GM08714 (cell line): ENCODE results near the gene TNN.
"Not testable (repeated sequence)": the region's sequence is repeated elsewhere in the genome, so short reads cannot be mapped to it uniquely, and the experiment has no call there.

Experiments used
- H3K4me3 ChIP-seq: fragments of 200-500 bp; sonication (Bioruptor generic); 2 replicates; pipeline ENCODE4 v1.5.1; 2014; ENCODE audit warnings: mild to moderate bottlenecking, low read length, inconsistent platforms
- ZNF274 ChIP-seq: IDR thresholded peaks from 2 replicates; pipeline ENCODE4 v1.6.1; 2012; ENCODE audit warnings: mild to moderate bottlenecking, low read depth, low read length

TNN gene

DNA sequence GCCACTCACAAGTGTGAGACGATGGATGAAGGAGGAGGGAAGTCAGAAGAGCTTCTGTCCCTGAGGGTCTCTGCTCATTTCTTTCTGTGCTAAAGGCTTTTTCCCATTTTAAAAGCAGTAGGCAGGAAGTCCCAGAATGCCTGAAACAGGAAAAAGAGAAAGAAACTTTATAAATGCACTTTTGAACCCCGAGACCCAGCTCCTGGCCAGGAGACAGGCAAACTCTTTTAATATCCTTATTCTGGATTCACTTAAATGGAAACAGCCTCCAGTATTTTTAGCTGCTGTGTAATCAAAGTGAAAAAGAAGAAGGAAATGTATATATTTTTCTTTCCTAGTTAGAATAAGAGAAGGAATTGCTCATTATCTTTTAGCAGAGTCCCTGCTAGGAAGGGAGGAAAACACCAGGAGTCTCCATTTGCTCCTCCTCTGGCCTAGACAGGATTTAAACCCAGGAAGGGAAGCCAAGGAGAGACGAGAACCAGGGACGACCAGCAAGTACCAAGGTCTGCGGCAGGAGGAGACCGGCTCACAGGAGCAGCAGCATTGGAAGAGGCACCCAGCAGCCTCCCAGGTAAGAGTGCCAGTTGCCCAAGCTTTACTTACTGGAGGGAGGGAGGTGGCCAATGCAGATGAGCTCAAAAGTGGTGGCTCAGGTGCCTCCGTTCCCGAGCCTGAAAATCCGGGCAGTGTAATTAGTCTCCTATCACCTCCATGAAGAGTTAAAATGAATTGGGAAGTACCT lies at the start of gene TNN:
Gene TNN, plus strand, starts transcription at position 472 of the 745 bp plus-strand sequence. CDS start 9,586 bp downstream, outside the sequence.
- no peak for TF ChIP-seq ZNF274
- no peak within 1 kb of the TSS for H3K4me3 ChIP-seq

DNA sequence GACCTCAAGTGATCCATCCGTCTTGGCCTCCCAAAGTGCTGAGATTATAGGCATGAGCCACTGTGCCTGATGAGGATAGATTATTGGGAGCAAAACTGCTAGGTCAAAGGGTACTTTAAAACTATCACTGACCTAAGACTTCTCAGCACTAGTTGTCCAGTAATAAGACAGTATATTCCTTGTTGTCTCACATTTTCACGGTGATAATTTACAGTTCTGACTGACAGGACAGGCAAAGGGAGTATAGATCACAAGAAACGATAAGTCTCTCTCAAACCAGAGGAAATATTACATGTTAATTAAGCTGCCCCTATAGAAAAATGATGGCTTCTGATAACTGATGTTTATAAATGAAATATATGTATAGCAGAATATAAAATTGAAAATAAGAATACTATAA lies 48.1 kb upstream of the TNN start:
- TF ChIP-seq ZNF274 = no peak
- no peak overlapping the region for H3K4me3 ChIP-seq

DNA sequence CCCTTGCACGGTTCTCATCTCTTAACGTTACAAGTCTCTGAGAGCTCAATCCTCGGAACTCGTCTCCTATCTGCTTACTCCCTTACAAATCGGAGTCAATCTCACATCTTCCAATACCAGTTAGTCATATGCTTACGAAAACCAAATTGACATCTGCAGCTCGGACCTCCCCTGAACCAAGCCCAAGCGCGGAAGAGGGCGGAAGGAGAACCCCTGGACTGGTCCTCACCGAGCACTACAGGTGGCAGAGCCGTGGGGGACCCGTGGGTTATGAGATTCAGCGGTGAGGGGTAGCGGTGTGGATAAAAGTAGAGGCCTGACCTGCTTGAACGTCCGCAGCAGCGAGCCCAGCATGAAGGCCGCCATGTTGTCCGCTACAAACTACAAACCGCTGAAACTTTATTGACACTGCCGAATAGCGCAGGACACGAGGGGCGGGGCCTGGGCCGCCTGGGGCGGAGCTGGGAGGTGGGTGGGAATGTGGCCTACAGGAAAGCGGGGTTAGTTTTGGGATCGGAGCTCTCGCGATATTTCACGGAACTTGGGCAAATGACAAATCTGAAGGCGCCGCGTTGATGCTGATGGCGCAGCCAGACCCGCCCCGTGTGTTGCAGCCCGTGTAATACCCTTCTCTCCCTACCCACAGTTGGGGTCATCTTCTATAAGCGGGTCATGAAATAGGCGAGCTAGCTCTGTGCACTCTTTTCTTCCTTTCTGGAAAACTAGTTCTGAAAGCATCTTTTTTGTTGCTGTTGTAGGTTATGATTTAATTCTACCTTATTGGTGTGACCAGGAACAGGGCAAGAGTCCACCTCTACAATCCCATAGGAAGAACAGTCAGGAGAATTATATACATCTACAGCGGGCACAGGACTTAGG lies 44.4 kb upstream of the TNN start, which contains the start of gene MRPS14:
Gene MRPS14, minus strand, starts transcription at position 383 of the 879 bp plus-strand sequence. Its CDS starts 17 bp downstream, at position 366.
- TF ChIP-seq ZNF274 = no peak
- peak within 1 kb of the TSS; percentile 80 for H3K4me3 ChIP-seq

DNA sequence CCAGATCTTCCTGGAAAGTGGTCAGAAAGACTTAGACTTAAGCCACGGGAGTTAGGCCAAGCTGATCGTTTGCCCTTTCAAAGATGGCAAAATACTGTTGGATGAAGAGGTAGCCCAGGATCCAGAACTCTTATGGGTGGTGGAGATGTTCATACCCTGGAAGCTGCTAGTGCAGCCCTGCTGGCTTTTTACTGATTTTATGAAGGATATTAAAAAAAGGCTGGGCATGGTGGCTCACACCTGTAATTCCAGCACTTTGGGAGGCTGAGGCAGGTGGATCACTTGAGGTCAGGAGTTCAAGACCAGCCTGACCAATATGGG lies 43.8 kb upstream of the TNN start:
- peak overlapping the region; percentile 80 for H3K4me3 ChIP-seq

- no peak for TF ChIP-seq ZNF274
- H3K4me3 ChIP-seq = no peak overlapping the region
Measured at GRCh38 chr1:175024773-175025172, 42.9 kb upstream of the TNN start.

- no peak for TF ChIP-seq ZNF274
Measured at GRCh38 chr1:175033953-175034352, 33.7 kb upstream of the TNN start.

DNA sequence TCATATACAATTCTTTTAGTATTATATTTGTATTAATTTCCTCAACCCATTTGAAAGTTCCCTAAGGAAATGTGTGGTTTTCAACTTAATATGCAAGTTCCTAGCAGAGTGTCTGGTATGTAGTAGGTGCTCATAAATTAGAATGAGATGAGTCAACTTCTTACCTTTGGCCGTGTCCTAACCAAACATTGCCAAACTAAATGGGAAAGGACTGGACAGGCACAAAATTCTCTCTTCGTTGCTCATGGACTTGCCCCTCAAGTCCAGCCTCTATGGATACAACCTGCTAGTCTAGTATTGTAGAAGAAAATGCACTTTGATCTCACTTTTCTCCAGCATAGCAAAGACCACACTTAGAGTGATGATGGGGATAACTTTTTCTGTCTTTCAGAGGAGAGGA lies 32.9 kb upstream of the TNN start:
- TF ChIP-seq ZNF274 = no peak
- no peak overlapping the region for H3K4me3 ChIP-seq

More at GRCh38 chr1:175033953-175034352, 33.7 kb upstream of the TNN start:
- H3K4me3 ChIP-seq = no peak overlapping the region

DNA sequence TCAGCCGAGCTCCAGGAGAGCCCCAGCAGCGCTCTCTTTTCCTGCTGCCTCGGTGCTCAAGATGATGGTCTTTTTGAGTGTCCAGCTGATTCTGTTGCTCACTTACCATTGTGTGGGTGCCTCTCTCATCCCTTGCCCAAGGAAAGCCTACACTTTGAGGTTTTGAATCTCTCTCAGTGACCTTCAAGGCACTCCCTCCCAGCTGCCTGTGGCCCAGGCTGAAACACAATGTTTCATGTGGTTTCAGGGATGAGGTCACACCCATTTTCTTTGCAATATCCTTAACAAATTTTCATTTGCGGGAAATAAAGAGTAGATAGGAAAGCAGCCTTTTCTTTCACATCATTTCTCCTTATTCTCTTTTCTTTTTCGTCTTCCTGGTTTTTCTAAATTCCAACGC lies 31.8 kb upstream of the TNN start:
- H3K4me3 ChIP-seq = no peak overlapping the region
- no peak for TF ChIP-seq ZNF274

GRCh38 chr1:175036476-175036875 lies 31.2 kb upstream of the TNN start:
- no peak for TF ChIP-seq ZNF274
- no peak overlapping the region for H3K4me3 ChIP-seq

DNA sequence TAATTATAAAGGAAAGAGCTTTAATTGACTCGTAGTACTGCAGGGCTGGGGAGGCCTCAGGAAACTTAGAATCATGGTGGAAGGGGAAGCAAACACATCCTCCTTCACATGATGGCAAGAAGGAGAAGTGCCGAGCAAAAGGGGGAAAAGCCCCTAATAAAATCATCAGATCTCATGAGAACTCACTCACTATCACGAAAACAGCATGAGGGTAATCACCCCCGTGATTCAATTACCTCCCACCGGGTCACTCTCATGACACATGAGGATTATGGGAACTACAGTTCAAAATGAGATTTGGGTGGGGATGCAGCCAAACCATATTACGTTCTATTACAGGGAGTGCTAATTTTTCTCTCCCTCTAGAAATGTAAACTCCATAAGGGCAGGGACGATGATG lies 30.2 kb upstream of the TNN start:
- TF ChIP-seq ZNF274 = no peak
- H3K4me3 ChIP-seq = no peak overlapping the region

GRCh38 chr1:175040324-175040879 lies 27.2 kb upstream of the TNN start:
- no peak overlapping the region for H3K4me3 ChIP-seq
- no peak for TF ChIP-seq ZNF274

- no peak overlapping the region for H3K4me3 ChIP-seq
- TF ChIP-seq ZNF274 = no peak
Measured at GRCh38 chr1:175042650-175043049, 25.0 kb upstream of the TNN start.

DNA sequence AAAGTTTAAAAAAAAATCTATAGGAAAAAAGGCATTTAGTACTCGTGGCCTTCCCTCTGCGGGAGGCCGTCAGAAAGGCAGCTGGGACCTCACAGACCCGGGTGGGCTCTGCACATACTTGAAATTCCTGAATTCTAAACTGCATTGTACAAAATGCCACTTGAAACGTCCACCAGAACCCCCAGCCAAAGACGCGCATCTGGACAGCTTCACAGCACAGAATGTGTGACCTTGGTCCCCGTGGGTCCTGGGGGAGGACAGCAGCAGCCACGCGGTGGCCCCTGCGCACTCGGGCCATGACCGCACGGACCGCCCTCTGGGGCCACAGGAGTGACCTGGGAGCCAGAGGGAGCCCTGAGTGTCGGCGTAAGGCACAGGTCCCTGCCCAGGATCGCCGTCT lies 23.8 kb upstream of the TNN start:
- H3K4me3 ChIP-seq = no peak overlapping the region
- TF ChIP-seq ZNF274 = no peak

- H3K4me3 ChIP-seq = not testable (repeated sequence)
Measured at GRCh38 chr1:175044591-175044990, 23.0 kb upstream of the TNN start.

DNA sequence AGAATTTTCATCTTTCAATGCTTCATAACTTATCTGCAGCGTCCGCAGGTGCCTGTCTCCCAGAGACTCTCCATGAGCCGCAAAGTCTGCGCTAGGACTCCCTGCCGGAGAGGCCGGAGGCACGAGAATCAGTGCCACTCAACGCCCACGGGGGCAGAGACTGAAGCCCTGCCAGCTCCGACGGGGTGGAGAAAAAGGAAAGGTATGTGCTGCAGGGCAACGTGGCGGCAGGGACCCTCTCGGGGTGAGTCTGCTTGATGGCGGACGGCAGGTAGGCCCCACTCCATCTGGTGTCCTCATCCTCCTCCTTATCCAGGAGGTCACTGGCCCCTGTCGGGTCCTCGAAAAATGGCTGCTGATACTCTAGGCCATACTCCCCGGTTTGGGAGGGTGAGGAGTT lies 22.5 kb upstream of the TNN start:
- TF ChIP-seq ZNF274 = no peak
- no peak overlapping the region for H3K4me3 ChIP-seq
